HG03135 (cell line): ENCODE results near the gene ELOVL6.

Source experiments
- ATAC-seq: cut with Tn5 transposase; IDR thresholded peaks from one replicate; pipeline ENCODE4 v1.9.1; 2021; ENCODE audit warnings: mild to moderate bottlenecking, moderate library complexity; ENCODE audit not compliant: unreplicated experiment

ELOVL6 gene

DNA sequence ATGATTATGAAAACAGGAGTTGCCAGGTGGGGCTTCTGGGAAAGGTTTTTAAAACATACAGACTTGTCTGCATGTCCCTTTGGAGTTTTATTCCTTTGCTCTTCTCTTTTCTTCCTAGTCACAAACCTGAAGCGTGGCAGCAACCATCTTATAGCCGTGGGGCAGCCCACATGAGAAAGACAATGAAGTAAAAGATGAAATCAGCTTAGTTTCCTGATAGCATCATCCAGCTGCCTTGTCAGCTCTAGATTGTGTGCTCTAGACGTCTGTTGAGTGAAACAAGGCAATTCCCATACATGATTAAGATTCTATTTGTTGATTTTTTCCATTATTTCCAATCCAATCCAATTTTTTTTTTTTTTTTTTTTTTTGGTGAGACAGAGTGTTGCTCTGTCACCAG, 68.9 kb downstream of the ELOVL6 start:
- ATAC-seq: no peak

DNA sequence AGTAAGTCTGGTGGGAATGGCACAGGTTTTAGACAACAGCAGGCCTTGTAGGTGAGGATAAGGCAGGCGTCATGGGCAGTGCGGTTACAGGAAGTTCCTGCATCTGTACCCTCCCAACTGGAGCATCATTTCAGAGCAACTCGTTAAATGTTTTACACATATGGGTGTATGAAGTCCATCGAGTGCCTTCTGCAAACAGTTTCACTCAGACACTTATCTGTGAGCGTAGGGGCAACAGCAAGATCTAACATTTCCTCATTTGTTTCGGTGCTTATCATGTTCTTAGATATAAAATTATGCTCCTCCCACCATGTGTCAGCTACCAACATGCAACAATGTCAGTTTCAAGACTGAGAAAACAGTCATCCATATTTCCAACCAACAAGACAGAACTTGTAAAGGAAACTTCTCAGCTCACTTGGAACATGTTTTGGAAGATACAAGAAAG, 69.9 kb downstream of the ELOVL6 start:
- no peak for ATAC-seq

DNA sequence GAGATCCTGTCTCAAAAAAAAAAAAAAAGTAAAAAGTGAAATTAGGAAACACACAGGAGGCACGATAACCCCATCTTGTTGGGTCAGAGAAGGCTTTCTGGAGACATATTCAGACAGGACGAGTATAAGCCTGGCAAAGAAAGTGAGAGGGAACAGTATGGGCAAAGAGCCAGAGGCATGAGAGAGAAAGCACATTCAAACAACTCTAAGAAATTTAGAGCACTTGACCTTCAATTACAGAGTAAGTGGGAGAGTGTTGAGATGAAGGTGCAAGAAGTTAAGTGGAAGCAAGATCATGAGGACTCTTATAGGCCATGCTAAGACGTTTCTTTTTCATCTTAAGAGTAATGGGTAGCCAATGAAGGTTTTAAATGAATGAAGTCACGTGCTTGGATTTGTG, 70.4 kb downstream of the ELOVL6 start:
- ATAC-seq: no peak

DNA sequence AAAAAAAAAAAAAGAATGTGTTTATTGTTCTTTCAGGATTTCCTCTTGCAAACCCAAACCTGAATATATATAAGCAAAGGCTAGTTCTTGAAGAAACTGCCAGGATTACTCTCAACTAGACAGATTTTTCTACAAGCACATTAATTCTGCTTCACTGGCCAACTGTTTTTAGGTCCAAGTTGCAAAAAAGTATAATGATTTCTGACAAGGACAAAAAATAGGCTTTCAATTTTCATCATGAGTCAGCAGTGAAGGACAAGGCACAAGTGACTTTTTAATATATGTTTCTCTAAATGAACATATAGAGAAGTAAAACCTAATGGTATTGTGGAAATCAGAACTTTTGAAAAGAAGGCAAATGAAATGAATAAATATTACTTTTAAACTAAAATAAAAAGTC, 73.7 kb downstream of the ELOVL6 start:
- ATAC-seq: no peak

DNA sequence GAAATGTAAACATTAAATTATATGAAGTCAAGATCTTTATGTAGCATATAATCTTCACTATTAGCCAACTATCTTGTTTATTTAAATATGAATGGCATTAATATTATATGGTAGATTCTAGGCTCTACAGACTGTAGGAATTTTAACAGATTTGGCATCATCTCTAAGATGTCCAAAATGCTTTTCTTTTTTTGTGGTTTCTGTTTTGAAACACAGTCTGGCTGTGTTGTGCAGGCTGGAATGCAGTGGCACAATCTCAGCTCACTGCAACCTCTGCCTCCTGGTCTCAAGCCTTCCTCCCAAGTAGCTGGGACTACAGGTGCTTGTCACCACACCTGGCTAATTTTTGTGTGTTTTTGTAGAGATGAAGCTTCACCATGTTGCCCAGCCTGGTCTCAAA, 76.2 kb downstream of the ELOVL6 start:
- no peak for ATAC-seq

DNA sequence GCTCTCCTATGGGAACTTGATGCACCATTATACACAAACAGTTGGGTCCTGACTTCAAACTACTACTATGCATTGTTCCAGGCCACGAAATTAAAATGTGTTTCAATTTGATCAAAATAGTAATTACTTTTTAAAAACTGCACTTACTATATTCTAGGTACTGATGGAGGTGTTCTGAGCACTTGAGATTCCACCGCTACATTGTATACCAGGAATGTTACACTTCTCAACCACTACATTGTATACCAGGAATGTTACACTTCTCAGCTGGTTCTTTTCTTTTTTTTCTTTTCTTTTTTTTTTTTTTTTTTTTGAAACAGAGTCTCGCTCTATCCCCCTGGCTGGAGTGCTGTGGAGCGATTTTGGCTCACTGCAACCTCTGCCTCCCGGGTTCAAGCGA, 77.9 kb downstream of the ELOVL6 start:
- ATAC-seq: no peak

DNA sequence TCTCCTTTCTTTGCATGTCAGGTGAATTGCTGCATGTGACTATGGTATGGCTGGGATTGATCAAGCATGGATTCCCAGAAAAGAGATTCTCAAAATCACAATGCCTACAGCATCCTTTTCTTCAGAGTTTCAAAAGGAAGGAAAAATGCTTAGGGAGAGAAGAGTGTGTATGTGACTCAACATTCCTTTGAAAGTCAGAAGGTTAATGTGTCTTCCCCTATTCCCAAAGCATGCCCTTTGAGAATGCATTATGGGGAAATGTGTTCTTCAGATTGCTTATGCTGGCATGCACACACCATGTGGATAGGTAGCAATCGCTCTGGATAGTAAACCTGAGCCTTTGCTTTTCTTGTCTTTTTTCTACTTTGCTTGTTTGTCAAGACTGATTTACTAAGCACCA, 78.5 kb downstream of the ELOVL6 start:
- ATAC-seq: no peak

DNA sequence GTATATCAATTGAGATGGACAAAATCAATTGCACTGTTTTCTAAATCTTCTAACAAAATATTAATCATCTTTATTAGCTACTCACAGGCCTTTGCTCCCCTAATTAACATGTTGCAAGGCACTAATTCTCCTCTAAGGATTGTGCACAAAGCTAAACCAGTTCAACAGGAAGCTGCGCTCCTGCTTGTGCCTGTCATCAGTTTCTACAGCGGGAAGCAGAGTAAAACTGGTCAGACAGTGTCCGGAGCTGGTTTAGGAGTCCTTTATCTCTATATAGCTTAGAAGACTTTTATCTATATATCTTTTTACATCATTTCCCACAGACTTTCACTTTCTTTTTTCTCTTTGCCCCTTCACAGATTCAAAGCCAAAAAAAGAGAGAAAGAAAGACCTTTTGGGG, 79.1 kb downstream of the ELOVL6 start:
- ATAC-seq: no peak

DNA sequence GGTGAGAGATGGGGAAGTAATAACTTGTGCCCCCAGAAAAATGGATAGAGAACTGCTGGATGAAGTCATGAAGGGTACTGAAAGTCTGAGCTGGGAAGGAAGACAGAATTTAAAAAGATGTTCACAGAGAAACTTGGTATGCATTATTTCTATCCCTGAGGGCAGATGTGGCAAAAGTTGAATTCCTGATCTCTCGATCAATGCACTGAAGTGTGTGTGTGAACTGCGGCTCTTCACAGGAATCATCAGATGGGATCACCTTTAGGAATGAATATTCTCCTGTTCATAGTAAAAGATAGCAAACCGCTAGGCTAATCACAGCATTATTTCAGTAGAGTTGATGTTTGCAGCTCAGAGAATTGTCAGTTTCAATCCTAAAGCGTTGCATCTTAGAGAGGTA, 86.4 kb downstream of the ELOVL6 start:
- ATAC-seq: no peak

DNA sequence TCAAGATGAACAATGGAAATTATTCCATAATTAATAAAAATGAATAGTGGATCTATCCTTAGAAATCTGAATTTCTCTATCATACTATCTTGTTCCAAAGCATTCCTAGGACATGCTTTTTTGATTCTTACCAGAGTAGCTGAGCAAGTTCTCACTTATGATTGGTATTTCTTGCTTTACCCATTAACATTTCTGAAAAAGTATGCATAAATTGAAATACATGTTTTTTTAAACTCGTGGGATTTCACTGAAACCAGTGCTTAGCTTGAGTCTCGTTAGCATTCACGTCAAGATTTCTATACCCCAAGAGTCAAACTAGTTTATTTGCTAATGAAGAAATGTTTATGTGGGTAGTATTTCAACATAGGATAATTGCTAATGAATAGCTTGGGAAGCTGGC, 89.0 kb downstream of the ELOVL6 start:
- no peak for ATAC-seq

DNA sequence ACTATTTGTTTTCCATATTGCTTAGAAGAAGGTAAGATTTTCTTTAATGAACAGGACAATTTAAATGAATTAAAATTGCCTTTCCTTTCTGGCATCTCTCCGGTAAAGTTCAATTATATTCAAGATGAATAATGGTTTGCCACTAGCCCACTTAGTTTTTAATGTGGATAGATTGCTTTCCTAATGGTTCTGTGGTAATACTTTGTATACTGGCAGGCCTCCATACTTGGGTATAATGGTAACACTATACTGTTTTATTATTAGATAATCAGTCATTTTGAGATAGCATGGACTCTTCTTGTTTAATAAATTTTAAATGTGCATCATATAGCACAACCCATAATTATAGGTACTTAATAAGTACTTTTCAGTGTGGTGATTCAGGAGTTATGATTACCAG, 89.5 kb downstream of the ELOVL6 start:
- ATAC-seq: no peak

DNA sequence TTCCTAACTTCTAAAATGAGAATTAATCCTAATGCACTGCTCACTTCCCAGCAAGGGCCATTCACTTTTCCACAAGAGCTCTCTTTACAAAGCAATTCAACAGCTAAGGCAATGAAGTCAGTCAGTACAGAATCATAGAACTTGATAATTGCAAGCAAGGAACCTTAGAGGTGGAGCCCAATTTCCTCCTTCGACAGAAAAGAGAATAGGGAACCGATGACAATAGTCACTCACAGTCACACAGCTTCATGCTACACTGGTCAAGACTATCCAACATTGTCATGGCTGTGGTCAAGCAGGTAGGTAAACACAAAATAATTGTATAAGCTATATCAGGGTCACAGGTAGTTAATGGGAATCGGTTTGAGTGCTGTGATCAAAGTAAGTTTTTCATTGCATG, 90.0 kb downstream of the ELOVL6 start:
- ATAC-seq: peak; percentile 97

DNA sequence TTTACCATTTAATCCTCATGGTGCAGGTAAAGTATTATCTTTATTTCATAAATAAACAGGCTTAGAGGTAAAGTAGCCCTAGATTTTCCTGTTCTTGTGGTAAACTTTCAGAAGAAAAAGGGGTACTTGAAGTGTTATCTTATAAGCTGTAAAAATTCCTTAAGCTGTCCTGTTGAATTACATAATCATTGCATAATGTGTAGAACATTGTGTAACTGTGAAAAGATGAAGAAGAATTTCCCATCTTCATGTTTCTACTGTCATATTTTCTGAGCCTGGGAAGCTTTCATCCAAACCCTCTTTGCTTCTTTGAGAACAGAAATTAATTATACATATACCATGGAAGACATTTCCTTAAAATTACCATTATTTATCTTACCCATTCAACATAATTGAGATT, 90.5 kb downstream of the ELOVL6 start:
- ATAC-seq: no peak

DNA sequence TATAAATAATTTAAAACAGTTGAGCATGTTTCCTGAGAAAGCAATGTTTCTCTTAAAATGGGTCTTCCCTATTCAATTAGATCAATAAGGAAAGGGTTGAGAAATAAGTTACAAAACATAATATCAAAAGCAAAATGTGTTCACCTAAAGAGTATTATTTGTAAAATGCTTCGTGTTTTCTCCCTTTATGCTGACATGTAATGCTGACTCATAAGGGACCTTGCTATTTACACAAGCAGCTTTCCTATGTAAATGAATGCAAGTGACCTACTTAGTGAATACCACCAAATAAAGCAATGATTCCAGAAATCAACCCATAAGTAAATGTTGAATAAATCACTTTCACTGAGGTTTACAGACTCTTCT, 91.5 kb downstream of the ELOVL6 start:
- ATAC-seq: peak; percentile 54

DNA sequence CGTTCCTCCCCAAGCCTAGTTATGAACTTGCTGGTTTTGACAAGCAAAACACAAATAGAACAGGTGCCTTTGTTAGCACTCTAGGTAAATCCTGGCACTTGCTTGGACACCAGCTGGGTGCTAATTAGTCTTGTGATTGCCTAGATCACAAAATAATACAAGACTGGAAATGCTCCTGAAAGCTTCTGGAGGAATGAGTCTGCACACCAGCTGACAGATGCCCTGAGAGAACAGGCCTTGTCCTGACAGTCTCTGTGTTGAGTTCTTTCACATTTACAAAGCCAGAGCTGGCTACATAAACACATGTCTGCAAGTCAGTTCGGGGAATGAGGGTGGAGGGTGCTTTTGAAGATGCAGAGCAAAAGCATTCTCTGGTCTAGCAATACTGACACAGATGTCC, 93.8 kb downstream of the ELOVL6 start:
- no peak for ATAC-seq

DNA sequence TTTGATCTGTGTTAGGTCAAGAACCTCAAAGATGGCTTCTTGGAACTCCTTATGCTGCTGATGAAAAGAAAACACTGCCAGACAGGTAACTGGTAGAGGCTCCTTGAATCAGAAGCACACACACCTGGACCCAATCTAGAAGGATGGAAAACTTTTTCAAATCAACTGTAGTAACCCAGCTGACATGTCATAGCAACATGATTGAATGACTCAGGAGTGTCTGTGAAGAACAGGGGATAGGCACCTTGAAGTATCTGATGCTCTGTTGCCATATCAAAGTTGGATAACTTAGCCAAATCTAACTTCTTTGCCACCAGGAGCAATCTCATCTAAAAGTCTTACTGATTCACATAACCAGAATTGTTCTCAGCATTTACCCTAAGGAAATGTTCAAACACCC, 98.8 kb downstream of the ELOVL6 start:
- no peak for ATAC-seq

DNA sequence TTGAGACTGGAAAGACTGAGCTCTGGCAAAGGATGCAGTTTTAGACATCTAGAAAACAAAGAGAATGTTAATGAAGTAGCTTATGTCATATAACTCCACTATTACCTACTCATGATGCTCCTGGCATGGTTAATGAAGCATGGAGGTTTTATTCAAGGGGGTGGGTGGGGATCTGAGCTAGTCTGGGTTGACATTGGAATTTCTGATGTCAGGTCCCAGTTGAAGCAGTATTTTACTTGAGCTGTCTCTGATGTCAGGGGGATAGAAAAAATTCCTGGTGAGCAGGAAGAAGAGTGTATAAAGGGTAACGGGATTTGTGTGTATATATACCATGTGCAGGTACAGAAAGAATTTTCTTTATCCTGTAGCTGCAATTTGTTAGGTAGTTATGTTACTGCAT, 102.0 kb downstream of the ELOVL6 start:
- ATAC-seq: no peak

DNA sequence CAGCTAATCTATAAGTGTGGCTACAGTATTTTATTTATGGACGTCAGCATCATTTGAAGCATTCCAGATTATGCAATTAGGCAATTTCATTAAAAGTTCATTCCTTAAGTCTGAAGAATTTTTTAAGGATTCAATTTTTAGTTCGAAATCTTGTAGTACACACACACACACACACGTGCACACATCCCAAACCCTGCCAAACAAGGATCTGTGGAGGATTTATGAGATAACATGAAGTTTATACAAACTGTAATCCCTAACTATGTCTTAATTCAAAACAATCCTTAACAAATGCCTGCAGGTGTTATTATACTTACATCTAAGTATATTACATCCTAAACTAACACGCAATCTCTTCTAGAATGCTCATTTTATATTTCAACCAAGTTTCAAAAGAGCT, 105.8 kb downstream of the ELOVL6 start:
- no peak for ATAC-seq

DNA sequence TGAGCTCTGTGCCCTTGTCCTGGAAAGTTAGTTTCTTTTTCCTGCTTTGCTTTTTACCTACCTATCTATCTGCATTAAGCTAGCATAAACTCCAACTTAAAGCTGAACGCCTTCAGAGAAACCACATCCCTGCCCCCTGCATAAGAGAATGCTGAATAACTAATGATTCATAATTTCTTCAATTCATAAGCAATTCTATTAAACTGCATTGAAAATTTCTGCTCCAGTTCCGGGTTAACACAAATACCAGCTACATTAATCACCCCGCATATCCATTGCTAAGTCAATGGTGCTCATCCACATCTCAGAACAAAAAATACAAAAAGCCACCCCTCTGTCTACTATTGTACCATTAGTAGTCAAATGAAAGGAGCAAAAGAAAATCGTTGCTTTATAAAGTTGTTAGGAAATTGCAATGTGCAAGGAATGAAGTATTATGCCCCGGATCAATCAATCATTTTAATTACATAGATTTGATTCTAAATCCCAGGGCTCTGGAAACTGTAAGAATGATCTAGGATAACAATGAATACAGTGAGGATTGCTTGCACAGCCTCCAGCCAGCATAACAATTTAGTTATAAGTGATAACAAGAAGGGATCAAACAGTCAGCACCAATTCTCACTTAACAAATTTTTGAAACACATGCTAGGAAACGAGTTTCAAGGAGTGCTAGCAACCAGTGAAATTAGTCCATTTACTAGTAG, 106.8 kb downstream of the ELOVL6 start:
- ATAC-seq: no peak

DNA sequence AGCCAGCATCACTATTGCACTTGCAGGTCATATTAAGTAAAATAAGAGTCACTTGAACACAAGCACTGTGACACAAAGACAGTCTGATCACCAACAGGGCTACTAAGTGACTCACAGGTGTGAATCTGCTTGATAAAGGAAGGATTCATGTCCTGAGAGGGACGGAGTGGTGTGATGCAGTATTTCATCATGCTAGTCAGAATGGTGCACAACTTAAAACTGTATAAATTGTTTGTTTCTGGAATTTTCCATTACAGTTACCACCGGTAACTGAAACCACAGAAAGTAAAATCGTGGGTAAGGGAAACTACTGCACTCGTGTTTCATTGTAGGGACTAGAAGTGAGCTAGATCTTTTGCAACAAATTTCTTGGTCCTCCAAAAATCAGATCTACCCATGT, 109.7 kb downstream of the ELOVL6 start:
- ATAC-seq: peak; percentile 77

DNA sequence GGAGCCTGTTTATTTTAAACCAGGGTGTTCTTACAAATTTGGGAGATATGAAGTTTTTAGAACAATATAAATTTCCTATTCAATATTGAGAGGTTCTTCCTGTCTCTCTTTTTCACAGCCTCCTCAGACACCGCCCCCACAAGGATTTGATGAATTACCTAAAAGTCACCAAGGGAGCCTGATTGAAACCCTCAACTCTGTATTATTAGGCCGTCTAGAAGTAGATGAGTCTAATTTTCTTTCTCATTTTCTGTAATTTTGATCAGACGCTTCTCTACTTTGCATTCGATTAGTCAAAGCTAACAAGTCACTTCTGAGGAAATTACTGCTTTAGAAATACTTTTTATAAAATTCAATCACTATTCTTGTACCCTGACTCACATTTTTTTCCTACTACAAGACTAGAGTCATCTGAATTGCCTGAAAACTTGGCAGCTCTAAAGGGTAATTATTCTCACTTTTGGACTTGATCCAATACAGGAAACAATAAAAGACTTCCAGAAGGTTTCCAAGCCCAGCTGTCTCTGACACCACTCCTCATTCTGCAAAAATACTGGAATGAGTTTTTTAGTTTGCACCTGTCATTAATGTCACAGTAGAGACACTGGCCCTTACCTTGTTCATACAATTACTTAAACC, 111.2 kb downstream of the ELOVL6 start:
- ATAC-seq: no peak

DNA sequence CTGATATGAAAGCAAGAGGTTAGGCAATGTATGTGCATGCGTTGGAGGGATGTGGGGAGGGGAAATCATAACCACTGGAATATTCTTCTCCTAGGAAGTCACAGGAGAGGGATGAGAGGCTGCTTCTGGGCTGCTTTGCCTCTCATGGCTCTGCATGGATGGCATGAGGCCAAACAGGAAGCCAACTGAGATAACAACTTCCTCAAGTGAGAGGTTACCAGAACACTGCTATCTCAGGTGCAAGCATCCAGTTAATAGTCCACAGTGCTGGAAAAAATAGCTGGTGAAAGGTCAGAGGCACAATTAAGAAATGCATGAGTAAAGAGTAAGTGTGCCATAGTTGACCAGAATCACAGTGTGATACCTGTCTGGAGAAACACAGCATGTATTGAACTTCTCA, 113.3 kb downstream of the ELOVL6 start:
- ATAC-seq: no peak

DNA sequence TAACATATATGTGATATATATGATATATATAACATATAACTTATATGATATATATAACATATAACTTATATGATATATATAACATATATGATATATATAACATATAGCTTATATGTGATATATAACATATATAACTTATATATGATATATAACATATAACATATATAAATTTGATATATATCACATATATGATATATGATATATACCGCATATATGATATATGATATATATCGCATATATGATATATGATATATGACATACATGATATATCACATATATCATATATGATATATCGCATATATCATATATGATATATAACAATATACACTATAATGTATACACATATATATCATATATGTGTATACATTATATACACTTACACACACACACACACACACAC, 114.3 kb downstream of the ELOVL6 start:
- no peak for ATAC-seq
